ENCODE data around the gene DUSP9.
"Not testable (repeated sequence)": the region's sequence is repeated elsewhere in the genome, so short reads cannot be mapped to it uniquely, and the experiment has no call there.

The DUSP9 gene
- total RNA-seq: 0.09 to 0.10 reads per million in 2 donors

GRCh38 chrX:153646620-153647373 lies at the start of gene DUSP9:
TSS of gene DUSP9 (plus strand) at chrX:153647203. CDS start at chrX:153647954, 751 bp downstream.
- no peak for DNase-seq

- no peak for DNase-seq
Observed at GRCh38 chrX:153598541-153599191, 48.3 kb upstream of the DUSP9 start, which contains the start of gene CCNQ. TSS of gene CCNQ (minus strand) at chrX:153599139. CDS start at chrX:153599073, 66 bp downstream.

GRCh38 chrX:153599192-153600031 lies 47.6 kb upstream of the DUSP9 start:
- peak; percentile 81 for DNase-seq

- DNase-seq: no peak
Observed at GRCh38 chrX:153600032-153600373, 47.0 kb upstream of the DUSP9 start.

- DNase-seq: no peak
Observed at GRCh38 chrX:153600921-153601320, 46.1 kb upstream of the DUSP9 start.

- DNase-seq: no peak
Observed at GRCh38 chrX:153601511-153602110, 45.4 kb upstream of the DUSP9 start.

GRCh38 chrX:153602601-153603000 lies 44.4 kb upstream of the DUSP9 start:
- DNase-seq: no peak

- DNase-seq: no peak
Observed at GRCh38 chrX:153603131-153603656, 43.8 kb upstream of the DUSP9 start.

GRCh38 chrX:153604666-153605380 lies 42.2 kb upstream of the DUSP9 start:
- not testable (repeated sequence) for DNase-seq

- DNase-seq: no peak
Observed at GRCh38 chrX:153606503-153606902, 40.5 kb upstream of the DUSP9 start.

GRCh38 chrX:153608376-153608775 lies 38.6 kb upstream of the DUSP9 start:
- no peak for DNase-seq

- no peak for DNase-seq
Observed at GRCh38 chrX:153608806-153609205, 38.2 kb upstream of the DUSP9 start.

GRCh38 chrX:153609917-153610835 lies 36.8 kb upstream of the DUSP9 start:
- DNase-seq: peak; percentile 56

GRCh38 chrX:153610836-153611213 lies 36.2 kb upstream of the DUSP9 start:
- no peak for DNase-seq

- DNase-seq: no peak
Observed at GRCh38 chrX:153611298-153612095, 35.5 kb upstream of the DUSP9 start.

GRCh38 chrX:153612413-153612812 lies 34.6 kb upstream of the DUSP9 start:
- no peak for DNase-seq

- DNase-seq: no peak
Observed at GRCh38 chrX:153614818-153615217, 32.2 kb upstream of the DUSP9 start.

GRCh38 chrX:153620576-153620975 lies 26.4 kb upstream of the DUSP9 start:
- no peak for DNase-seq

- DNase-seq: no peak
Observed at GRCh38 chrX:153621949-153622598, 24.9 kb upstream of the DUSP9 start.

Measured in activated gamma-delta T cell (primary cell).